Lower leg skin (tissue), 4 donors: Measurements from ENCODE around the gene DAP3. TPM values are rescaled to one million over a fixed set of nuclear protein-coding genes. Genes with fewer than 3 reads are reported as not detected.
"Not testable (repeated sequence)": the region's sequence is repeated elsewhere in the genome, so short reads cannot be mapped to it uniquely, and the experiment has no call there.

ENCODE experiments used
- DNase-seq, 2 donors: peaks; one replicate each; pipeline ENCODE4 v3.0.0-alpha.2; 2019; ENCODE audit warnings: low spot score in 2 of 2
- H3K4me3 ChIP-seq: fragments of 200-600 bp; sonication (generic); 2 replicates; pipeline ENCODE4 v1.5.1; 2017; ENCODE audit warnings: mild to moderate bottlenecking, low read depth; ENCODE audit not compliant: poor library complexity, severe bottlenecking
- CTCF ChIP-seq, 3 donors: fragments of 450-650 bp; IDR thresholded peaks; one replicate each; pipeline ENCODE4 v1.5.1; 2016; ENCODE audit warnings: antibody characterized with exemption in 3 of 3, mild to moderate bottlenecking in 3 of 3, moderate library complexity in 2 of 3
- POLR2A ChIP-seq, 2 donors: fragments of 450-650 bp; IDR thresholded peaks; one replicate each; pipeline ENCODE4 v1.6.1; 2016 to 2017; ENCODE audit warnings: antibody characterized with exemption in 2 of 2, mild to moderate bottlenecking in 1 of 2, moderate library complexity in 1 of 2
- WGBS, 2 donors: methylation state at CpG; one replicate each; pipeline ENCODE4 v1.1.5; 2018; 5-methylcytosine and 5-hydroxymethylcytosine counted together
- intact Hi-C: fragments of 100-400 bp; cut with DNase I; formaldehyde crosslinking; loops from one replicate; pipeline ENCODE4 v1.15.0; 2023; ENCODE audit warnings: low total_unique reads
- total RNA-seq, 4 donors: library from RNA; depleted of rRNA; stranded (reverse); fragments of >200 nt; gene quantifications; one replicate each; pipeline ENCODE4 v1.1.0, GENCODE V29; 2016

DAP3 gene
- total RNA-seq, 4 donors from 2014 or later: 88.7 to 163 (median 120) TPM

- 11 to 16% methylated on average over 4 of the region's 4 CpGs for WGBS, 2 donors
- H3K4me3 ChIP-seq: no peak overlapping the region
- TF ChIP-seq CTCF (IDR thresholded peaks at IDR 0.05): no peak
- TF ChIP-seq POLR2A (IDR thresholded peaks at IDR 0.05): no peak
- peak in 1 of 2 donors; percentile 27 for DNase-seq
- intact Hi-C loops: no loop called here
Observed at GRCh38 chr1:155695072-155695471, 6.2 kb downstream of the DAP3 start.

- DNase-seq: no peak
- 81 to 92% methylated on average over 3 of the region's 3 CpGs for WGBS, 2 donors
- intact Hi-C loops: no loop called here
- no peak overlapping the region for H3K4me3 ChIP-seq
- TF ChIP-seq CTCF (IDR thresholded peaks at IDR 0.05): no peak
- no peak for TF ChIP-seq POLR2A (IDR thresholded peaks at IDR 0.05)
Observed at GRCh38 chr1:155695608-155696007, 6.7 kb downstream of the DAP3 start.

DNA sequence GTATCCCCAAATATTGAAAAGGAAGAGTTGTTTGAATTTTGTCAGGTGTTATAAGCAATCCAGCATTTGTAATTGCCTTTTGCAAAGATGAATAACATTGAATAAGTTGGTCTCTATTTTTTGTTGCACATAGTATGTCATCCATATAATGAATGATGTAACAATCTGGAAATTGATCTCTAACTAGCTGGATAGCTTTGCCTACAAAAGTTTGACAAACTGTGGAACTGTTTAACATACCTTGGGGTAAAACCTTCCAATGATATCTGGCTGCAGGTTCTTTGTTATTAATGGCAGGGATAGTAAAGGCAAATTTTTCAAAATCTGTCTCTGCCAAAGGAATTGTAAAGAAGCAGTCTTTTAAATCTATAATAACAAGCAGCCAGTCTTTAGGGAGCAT lies 7.6 kb downstream of the DAP3 start:
- DNase-seq: no peak
- TF ChIP-seq POLR2A (IDR thresholded peaks at IDR 0.05) (no peak), CTCF (IDR thresholded peaks at IDR 0.05) (no peak)
- H3K4me3 ChIP-seq: no peak overlapping the region
- intact Hi-C loops: no loop called here

DNA sequence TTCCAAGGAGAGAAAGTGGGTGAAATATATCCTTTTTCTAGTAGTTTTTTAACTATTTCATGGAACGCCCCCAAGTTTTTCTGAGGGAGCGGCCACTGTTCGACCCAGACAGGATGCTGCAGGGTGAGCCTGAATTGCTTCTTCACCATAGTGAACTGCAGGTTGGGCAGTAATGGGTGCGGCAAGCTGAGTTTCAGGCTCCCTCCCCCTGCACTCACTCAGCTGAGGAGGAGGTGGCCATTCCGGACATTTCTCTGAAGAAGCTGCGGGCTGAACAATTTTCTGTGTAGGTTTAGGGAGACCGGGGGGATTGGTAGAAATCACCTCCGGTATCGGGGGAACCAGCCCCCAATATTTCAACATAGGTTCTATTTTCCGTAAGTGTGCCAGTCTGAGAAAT lies 8.2 kb downstream of the DAP3 start:
- no peak overlapping the region for H3K4me3 ChIP-seq
- no peak for TF ChIP-seq POLR2A (IDR thresholded peaks at IDR 0.05)
- no peak for TF ChIP-seq CTCF (IDR thresholded peaks at IDR 0.05)
- intact Hi-C loops: no loop called here
- no peak for DNase-seq
- 93 to 94% methylated on average over 10 of the region's 10 CpGs for WGBS, 2 donors

DNA sequence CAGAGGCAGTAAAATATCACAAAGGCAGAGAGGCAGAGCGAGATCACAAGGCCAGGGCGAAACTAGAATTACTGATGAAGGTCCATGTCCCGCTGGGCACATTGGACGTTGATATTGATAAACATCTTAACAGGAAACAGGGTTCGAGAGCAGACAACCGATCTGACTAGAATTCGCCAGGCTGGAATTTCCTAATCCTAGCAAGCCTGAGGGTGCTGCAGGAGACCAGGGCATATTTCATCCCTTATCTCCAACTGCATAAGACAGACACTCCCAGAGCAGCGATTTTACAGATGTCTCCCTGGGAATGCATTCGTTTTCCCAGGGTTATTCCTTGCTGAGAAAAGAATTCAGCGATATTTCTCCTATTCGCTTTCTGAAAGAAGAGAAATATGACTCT lies 8.7 kb downstream of the DAP3 start:
- 90 to 93% methylated on average over 11 of the region's 11 CpGs for WGBS, 2 donors
- DNase-seq, intact Hi-C loops, H3K4me3 ChIP-seq: not testable (repeated sequence)

GRCh38 chr1:155698382-155699038 lies 9.6 kb downstream of the DAP3 start:
- intact Hi-C loops: no loop called here
- TF ChIP-seq CTCF (IDR thresholded peaks at IDR 0.05) (no peak), POLR2A (IDR thresholded peaks at IDR 0.05) (no peak)

DNA sequence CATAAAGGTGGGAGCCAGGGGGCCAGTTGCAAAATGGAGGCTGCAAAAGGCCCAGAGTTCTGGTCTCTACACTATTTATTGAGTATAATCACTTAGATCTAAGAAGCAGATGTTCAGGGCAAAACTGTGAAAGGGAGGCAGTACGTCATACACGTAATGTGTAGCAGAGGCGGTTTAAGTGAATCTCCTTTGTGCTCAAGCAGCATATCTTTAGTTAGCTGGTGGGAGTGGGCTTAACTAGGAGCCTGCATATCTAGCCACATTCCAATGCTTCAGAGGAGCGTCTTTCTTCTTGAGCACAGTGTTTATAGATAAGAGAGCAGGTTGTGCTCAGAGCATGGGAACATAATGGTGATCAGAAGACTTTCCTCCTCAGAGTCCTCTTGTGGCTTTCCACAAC lies 10.2 kb downstream of the DAP3 start:
- H3K4me3 ChIP-seq, DNase-seq, intact Hi-C loops: not testable (repeated sequence)
- 93 to 96% methylated on average over 4 of the region's 4 CpGs for WGBS, 2 donors

More at GRCh38 chr1:155698382-155699038, 9.6 kb downstream of the DAP3 start:
- 97 to 98% methylated on average over 13 of the region's 13 CpGs for WGBS, 2 donors
- DNase-seq: no peak
- H3K4me3 ChIP-seq: no peak overlapping the region

- 36 to 66% methylated on average over 2 of the region's 2 CpGs for WGBS, 2 donors
- intact Hi-C loops, DNase-seq, H3K4me3 ChIP-seq: not testable (repeated sequence)
Observed at GRCh38 chr1:155701675-155702074, 12.8 kb downstream of the DAP3 start.
